ENCODE measurements around the gene C1orf159. TPM values are rescaled to one million over a fixed set of nuclear protein-coding genes. Genes with fewer than 3 reads are reported as not detected.

Gene C1orf159
- total RNA-seq, 6 experiments from 2014 or later = 4.0 to 7.7 (median 6.4) TPM

DNA sequence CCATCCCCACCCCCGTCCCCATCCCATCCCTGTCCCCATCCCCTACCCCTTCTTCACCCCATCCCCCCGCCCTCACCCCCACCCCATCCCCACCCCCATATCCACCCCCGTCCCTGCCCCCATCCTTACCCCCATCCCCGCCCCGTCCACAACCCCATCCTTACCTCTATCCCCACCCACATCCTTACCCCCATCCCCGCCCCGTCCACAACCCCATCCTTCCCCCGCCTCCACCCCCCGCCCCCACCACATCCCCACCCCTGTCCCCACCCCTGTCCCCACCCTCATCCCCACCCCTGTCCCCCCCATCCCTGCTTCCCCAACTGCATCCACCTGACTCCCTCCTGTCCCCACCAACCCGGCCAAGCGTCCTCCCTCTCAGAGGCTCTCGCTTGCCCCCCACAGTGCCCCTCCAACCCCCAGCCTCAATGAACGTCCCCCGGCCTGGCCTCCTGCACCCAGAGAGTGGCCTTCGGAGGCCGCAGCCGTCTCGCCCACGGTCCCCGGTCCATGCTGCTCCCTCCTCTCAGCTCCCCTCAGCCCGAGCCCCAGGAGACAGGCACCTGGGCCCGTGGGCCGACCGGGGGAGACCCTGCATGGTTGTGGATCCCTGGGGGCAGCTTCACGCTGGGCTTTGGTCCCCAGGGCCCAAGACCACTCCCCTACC lies 25.5 kb upstream of the C1orf159 start:
- no peak for DNase-seq
- Histone ChIP-seq H3K9me3 (no peaks in the 10 kb centered on the region), H3K4me1 (no peaks in the 10 kb centered on the region), H3K27ac (no peak overlapping the region), H3K27me3 (no peaks in the 10 kb centered on the region), H3K4me3 (no peak overlapping the region), H3K36me3 (no peaks in the 10 kb centered on the region)
- TF ChIP-seq, protein P1, sequence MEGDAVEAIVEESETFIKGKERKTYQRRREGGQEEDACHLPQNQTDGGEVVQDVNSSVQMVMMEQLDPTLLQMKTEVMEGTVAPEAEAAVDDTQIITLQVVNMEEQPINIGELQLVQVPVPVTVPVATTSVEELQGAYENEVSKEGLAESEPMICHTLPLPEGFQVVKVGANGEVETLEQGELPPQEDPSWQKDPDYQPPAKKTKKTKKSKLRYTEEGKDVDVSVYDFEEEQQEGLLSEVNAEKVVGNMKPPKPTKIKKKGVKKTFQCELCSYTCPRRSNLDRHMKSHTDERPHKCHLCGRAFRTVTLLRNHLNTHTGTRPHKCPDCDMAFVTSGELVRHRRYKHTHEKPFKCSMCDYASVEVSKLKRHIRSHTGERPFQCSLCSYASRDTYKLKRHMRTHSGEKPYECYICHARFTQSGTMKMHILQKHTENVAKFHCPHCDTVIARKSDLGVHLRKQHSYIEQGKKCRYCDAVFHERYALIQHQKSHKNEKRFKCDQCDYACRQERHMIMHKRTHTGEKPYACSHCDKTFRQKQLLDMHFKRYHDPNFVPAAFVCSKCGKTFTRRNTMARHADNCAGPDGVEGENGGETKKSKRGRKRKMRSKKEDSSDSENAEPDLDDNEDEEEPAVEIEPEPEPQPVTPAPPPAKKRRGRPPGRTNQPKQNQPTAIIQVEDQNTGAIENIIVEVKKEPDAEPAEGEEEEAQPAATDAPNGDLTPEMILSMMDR (IDR thresholded peaks at IDR 0.05) = no peak
- no peak for TF ChIP-seq POLR2A (IDR thresholded peaks at IDR 0.05)
- WGBS (ENCODE audit: insufficient coverage, low coverage, low lambda C conversion rate, missing lambda C conversion rate) = 77% methylated on average over 20 of the region's 25 CpGs
- intact Hi-C loops (cut with DNase I) = no loop called here
- no peak for ATAC-seq

DNA sequence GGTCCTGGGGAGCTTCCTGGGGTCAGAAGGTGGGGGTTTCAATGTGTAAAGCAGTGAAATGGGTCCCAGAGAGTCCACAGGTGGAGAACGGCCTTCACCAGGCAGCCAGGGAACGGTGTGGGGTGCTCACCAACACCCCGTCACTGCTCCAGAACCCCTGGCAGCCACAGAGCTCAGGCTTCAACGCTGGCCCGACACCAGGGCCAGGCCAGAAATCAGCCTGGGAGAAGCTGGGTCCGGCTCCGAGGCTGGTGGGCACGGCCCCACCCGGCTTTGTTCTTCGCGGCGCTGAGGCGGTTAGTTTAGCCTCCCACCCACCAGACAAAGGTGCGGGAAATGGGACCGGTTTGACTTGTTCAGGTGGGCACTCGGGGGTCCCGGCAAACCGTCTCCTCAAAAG lies 24.8 kb upstream of the C1orf159 start:
- intact Hi-C loops (cut with DNase I) = no loop called here
- Histone ChIP-seq H3K4me3 (no peak overlapping the region), H3K36me3 (no peaks in the 10 kb centered on the region), H3K27ac (no peak overlapping the region), H3K27me3 (no peaks in the 10 kb centered on the region), H3K9me3 (no peaks in the 10 kb centered on the region), H3K4me1 (no peaks in the 10 kb centered on the region)
- ATAC-seq (no peak), DNase-seq (no peak)
- no CpG with 5 or more reads among the region's 18 CpGs for WGBS (ENCODE audit: insufficient coverage, low coverage, low lambda C conversion rate, missing lambda C conversion rate)
- TF ChIP-seq, protein P1 (IDR thresholded peaks at IDR 0.05) = no peak
- TF ChIP-seq POLR2A (IDR thresholded peaks at IDR 0.05) = no peak

DNA sequence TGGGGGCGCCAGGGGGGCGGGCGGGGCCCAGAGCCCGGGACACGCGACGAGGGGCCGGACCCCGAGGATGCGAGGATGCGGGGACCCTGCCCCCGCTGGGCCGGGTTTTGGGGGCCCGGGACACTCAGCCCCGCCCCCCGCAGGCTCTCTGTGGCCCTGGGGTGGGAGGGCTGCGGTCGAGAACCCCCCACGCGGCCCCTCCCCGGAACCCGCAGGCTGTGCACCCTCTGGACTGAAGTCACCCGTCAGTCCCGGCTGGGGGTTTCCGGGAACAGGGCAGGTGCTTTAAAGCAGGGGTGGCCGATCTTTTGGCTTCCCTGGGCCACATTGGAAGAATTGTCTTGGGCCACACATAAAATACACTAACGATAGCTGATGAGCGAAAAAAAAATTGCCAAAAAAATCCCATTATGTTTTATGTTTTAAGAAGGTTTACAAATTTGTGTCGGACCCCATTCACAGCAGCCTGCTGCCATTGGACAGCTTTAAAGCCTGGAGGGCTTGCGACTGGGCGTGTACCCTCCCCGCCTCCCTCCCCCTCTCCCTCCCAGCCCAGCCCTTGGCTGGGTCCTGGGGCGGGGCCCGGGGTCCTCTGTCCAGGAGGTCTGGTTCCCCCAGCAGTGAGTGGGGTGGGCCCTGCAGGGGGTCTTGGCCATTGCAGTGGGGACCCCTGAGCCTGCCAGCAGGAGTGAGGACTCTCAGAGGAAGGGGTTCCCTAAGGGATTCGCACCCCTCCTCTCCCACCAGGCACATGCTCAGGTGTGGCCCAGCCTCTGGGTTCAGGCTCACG lies 21.6 kb upstream of the C1orf159 start:
- TF ChIP-seq, protein P1 (IDR thresholded peaks at IDR 0.05) = no peak
- TF ChIP-seq POLR2A (IDR thresholded peaks at IDR 0.05) = no peak
- H3K36me3 ChIP-seq = no peaks in the 10 kb centered on the region
- ATAC-seq (peak in 2 of 4 donors; percentile 27 to 56), DNase-seq (no peak)
- 35% methylated on average over 4 of the region's 36 CpGs for WGBS (ENCODE audit: insufficient coverage, low coverage, low lambda C conversion rate, missing lambda C conversion rate)
- H3K4me3 ChIP-seq = no peak overlapping the region
- H3K9me3 ChIP-seq = no peaks in the 10 kb centered on the region
- H3K4me1 ChIP-seq = no peaks in the 10 kb centered on the region
- no peaks in the 10 kb centered on the region for H3K27me3 ChIP-seq
- no peak overlapping the region for H3K27ac ChIP-seq
- intact Hi-C loops (cut with DNase I) = no loop called here

DNA sequence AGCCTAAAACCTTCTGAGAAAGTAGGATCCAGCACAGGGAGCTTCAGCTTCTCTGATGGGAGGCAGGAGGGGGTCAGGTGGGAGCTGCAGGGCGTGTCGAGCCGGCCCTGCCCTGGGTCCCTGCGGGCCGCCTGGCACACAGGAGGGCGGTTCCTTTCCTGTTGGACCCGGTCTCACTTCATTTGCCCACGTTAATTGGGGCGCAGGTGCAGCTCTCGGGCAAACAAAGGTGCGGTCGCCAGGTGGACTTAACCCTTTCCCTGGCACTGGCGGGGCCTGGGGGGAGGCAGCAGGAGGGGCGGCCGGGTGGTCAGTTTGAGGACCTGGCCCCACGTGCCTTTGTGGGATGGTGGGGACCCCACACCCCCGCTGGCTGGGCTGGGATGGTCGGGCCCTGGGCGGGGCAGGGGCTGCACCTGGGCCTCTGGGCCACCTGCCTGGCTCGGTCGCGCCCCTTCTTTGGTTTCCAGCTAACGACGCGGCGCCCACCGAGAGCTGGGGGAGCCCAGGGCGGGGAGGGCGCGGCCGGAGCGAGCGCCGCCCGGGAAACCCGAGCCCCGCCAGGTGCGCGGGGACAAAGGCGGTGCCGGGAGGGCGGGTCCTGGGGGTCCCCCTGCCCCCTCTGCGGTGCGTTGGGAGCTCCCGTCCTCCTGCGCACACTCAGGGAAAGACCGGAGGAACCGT lies 20.8 kb upstream of the C1orf159 start:
- Histone ChIP-seq H3K4me3 (no peak overlapping the region), H3K36me3 (no peaks in the 10 kb centered on the region), H3K27me3 (no peaks in the 10 kb centered on the region), H3K4me1 (no peaks in the 10 kb centered on the region), H3K9me3 (no peaks in the 10 kb centered on the region), H3K27ac (no peak overlapping the region)
- no peak for DNase-seq
- TF ChIP-seq POLR2A (IDR thresholded peaks at IDR 0.05) = no peak
- TF ChIP-seq, protein P1 (IDR thresholded peaks at IDR 0.05) = no peak
- intact Hi-C loops (cut with DNase I) = no loop called here
- WGBS (ENCODE audit: insufficient coverage, low coverage, low lambda C conversion rate, missing lambda C conversion rate) = 39% methylated on average over 5 of the region's 48 CpGs
- peak in 1 of 4 donors; percentile 11 for ATAC-seq

All from right lobe of liver (tissue), 6 donors.